Prostate gland (tissue), 2 donors: ENCODE measurements around the gene MALAT1.

ENCODE experiments used
- POLR2A ChIP-seq: fragments of 450-650 bp; IDR thresholded peaks from one replicate; pipeline ENCODE4 v1.6.1; 2016; ENCODE audit warnings: antibody characterized with exemption, mild to moderate bottlenecking
- TF ChIP-seq, protein P1 (sequence below), 4 experiments: fragments of 200-600 bp in 2 of 4; fragments of 450-650 bp in 2 of 4; sonication (generic) in 2 of 4; IDR thresholded peaks; 1 replicate in 3 of 4; 2 replicates in 1 of 4; pipeline ENCODE4 v1.5.1; 2016 to 2019; ENCODE audit warnings: antibody characterized with exemption in 4 of 4, mild to moderate bottlenecking in 2 of 4, moderate library complexity in 2 of 4

DNA sequence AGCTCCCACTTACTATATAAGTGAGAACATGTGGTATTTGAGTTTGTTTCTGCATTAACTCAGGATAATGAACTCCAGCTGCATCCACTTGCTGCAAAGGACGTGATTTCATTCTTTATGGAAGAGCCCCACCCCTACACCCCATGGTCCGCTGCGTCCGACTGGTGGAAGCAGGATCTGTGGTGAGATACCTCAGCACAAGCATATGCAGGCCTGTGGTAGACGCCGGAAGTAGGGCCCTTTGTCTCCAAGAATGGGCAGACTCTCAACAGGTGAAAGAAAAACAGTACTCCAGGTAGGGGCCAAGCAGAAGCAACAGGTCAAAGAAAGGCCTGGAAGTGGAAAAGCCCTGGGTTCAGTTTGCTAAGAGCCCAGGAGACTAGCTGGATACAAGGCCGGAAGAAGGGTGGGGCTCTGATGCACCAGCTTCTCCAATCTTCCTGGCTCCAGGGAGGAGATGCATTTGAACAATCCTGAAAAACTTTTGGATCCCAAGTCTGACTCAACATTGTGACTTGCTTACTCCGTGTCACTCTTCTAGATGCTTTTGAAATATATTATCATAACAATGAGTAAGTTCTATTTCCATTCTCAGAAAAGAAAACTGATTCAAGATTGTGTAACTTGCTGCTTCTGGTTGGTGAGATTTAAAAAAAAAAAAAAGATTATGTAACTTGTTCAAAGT, 45.9 kb upstream of the MALAT1 start:
- TF ChIP-seq, protein P1, sequence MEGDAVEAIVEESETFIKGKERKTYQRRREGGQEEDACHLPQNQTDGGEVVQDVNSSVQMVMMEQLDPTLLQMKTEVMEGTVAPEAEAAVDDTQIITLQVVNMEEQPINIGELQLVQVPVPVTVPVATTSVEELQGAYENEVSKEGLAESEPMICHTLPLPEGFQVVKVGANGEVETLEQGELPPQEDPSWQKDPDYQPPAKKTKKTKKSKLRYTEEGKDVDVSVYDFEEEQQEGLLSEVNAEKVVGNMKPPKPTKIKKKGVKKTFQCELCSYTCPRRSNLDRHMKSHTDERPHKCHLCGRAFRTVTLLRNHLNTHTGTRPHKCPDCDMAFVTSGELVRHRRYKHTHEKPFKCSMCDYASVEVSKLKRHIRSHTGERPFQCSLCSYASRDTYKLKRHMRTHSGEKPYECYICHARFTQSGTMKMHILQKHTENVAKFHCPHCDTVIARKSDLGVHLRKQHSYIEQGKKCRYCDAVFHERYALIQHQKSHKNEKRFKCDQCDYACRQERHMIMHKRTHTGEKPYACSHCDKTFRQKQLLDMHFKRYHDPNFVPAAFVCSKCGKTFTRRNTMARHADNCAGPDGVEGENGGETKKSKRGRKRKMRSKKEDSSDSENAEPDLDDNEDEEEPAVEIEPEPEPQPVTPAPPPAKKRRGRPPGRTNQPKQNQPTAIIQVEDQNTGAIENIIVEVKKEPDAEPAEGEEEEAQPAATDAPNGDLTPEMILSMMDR (IDR thresholded peaks at IDR 0.05): no peak
- TF ChIP-seq POLR2A: no peak
